ENCODE data around the gene WSB1. TPM values are rescaled to one million over a fixed set of nuclear protein-coding genes. Genes with fewer than 3 reads are reported as not detected.

WSB1 gene
- total and polyA plus RNA-seq, 2 experiments from 2014 or later, result 101 to 108 TPM

DNA sequence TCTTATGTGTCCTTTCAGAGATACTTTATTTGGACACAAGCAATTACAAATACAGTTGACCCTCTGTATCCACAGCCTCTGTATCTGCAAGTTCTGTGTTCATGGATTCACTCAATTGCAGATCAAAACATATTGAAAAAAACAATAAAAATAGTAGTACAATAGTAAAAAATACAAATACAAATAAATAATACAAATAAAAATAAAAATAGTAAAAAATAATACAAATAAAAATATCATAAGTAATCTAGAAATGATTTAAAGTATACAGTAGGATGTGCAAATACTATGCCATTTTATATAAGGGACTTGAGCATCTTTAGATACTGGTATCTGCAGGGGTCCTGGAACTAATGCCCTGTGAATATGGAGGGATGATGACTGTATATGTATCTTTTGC is 47.4 kb upstream of the WSB1 start (continued):
- TF ChIP-seq, protein P1, sequence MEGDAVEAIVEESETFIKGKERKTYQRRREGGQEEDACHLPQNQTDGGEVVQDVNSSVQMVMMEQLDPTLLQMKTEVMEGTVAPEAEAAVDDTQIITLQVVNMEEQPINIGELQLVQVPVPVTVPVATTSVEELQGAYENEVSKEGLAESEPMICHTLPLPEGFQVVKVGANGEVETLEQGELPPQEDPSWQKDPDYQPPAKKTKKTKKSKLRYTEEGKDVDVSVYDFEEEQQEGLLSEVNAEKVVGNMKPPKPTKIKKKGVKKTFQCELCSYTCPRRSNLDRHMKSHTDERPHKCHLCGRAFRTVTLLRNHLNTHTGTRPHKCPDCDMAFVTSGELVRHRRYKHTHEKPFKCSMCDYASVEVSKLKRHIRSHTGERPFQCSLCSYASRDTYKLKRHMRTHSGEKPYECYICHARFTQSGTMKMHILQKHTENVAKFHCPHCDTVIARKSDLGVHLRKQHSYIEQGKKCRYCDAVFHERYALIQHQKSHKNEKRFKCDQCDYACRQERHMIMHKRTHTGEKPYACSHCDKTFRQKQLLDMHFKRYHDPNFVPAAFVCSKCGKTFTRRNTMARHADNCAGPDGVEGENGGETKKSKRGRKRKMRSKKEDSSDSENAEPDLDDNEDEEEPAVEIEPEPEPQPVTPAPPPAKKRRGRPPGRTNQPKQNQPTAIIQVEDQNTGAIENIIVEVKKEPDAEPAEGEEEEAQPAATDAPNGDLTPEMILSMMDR (conservative IDR thresholded peaks at IDR 0.05; ENCODE audit: low read depth in 2 of 2), result no peak
- TF ChIP-seq NANOG (IDR thresholded peaks at IDR 0.05; ENCODE audit: borderline replicate concordance) (no peak), CREB1 (CRISPR knock-in tag; IDR thresholded peaks at IDR 0.05; ENCODE audit: low read depth) (no peak), JUNB (IDR thresholded peaks at IDR 0.05; ENCODE audit: unreplicated experiment) (no peak)

DNA sequence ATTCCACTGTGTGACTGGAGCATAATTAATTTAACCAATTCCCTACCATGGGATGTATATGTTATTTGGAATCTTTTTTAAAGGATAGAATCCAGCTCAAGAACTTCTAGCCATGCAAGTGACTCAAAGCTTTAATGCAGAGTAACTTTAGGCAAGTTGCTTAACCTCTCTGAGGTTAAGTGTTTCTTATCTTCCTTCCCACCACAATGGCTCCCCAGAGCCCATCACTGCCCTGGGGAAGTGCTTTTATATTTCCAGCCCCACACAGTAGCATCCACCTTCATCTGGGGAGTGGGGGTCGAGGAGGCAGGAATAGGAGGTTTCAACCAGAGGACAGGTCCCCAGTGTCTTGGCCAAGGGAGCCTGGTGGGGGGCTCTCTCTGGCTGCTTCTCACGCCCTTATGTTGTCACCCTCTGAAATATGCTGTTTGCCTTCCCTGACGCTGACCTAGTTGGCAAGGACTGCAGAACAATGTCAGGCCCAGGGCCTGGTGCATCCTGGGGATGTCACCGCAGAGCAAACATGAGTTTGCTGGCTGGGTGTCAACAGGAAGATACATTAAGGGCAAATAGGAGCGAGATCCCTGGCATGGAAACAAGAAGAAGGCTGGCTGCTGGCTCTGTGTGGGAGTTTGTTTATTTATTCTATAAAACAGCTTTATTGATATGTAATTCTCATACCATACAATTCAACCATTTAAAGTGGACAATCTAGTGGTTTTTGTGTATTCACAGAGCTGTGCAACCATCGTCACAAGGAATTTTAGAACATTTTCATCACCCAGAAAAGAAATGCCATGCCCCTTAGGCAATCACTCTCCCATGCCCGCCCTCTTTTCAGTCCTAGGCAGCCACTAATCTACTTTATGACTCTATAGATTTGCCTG is 46.6 kb upstream of the WSB1 start:
- Histone ChIP-seq H3K4me1 (ENCODE audit: insufficient read depth) (peaks cover 11% of the 10 kb centered on the region), H3K79me2 (replicated peaks; ENCODE audit: insufficient read depth) (no peaks in the 10 kb centered on the region), H4K20me1 (replicated peaks; ENCODE audit: insufficient read depth) (no peaks in the 10 kb centered on the region), H3K4me3 (no peak overlapping the region), H3K36me3 (ENCODE audit: insufficient read depth) (no peaks in the 10 kb centered on the region), H3F3A (replicated peaks; ENCODE audit: low read depth) (no peaks in the 10 kb centered on the region), H3K27ac (ENCODE audit: low read depth) (no peak overlapping the region), H2AFZ (no peak overlapping the region), H3K27me3 (ENCODE audit: insufficient read depth) (no peaks in the 10 kb centered on the region), H3K9me2 (ENCODE audit: insufficient read depth) (no peaks in the 10 kb centered on the region), H3K4me2 (no peak overlapping the region)
- no peak overlapping the region for H3K27ac Mint-ChIP-seq
- no peaks in the 10 kb centered on the region; the same call in 2 of the 3 replicates for H3K9me3 Mint-ChIP-seq
- DNase-seq (ENCODE audit: low spot score), result no peak
- H3K4me3 Mint-ChIP-seq, result no peak overlapping the region
- no peak for ATAC-seq
- no peaks in the 10 kb centered on the region for H3K36me3 Mint-ChIP-seq (ENCODE audit: low read depth)
- peaks cover 11% of the 10 kb centered on the region for H3K4me1 Mint-ChIP-seq
- peaks cover 8% of the 10 kb centered on the region for H3K27me3 Mint-ChIP-seq (ENCODE audit: insufficient read depth, low read depth, poor library complexity)
- TF ChIP-seq CREB1 (CRISPR knock-in tag; IDR thresholded peaks at IDR 0.05; ENCODE audit: low read depth) (no peak), POLR2AphosphoS5 (IDR thresholded peaks at IDR 0.05; ENCODE audit: low read depth) (no peak), EZH2phosphoT487 (IDR thresholded peaks at IDR 0.05; ENCODE audit: unreplicated experiment) (no peak), ZNF331 (CRISPR knock-in tag; IDR thresholded peaks at IDR 0.05; ENCODE audit: low read depth) (no peak)
- TF ChIP-seq, protein P1 (conservative IDR thresholded peaks at IDR 0.05; ENCODE audit: low read depth in 2 of 2), result no peak
- TF ChIP-seq, protein P2, sequence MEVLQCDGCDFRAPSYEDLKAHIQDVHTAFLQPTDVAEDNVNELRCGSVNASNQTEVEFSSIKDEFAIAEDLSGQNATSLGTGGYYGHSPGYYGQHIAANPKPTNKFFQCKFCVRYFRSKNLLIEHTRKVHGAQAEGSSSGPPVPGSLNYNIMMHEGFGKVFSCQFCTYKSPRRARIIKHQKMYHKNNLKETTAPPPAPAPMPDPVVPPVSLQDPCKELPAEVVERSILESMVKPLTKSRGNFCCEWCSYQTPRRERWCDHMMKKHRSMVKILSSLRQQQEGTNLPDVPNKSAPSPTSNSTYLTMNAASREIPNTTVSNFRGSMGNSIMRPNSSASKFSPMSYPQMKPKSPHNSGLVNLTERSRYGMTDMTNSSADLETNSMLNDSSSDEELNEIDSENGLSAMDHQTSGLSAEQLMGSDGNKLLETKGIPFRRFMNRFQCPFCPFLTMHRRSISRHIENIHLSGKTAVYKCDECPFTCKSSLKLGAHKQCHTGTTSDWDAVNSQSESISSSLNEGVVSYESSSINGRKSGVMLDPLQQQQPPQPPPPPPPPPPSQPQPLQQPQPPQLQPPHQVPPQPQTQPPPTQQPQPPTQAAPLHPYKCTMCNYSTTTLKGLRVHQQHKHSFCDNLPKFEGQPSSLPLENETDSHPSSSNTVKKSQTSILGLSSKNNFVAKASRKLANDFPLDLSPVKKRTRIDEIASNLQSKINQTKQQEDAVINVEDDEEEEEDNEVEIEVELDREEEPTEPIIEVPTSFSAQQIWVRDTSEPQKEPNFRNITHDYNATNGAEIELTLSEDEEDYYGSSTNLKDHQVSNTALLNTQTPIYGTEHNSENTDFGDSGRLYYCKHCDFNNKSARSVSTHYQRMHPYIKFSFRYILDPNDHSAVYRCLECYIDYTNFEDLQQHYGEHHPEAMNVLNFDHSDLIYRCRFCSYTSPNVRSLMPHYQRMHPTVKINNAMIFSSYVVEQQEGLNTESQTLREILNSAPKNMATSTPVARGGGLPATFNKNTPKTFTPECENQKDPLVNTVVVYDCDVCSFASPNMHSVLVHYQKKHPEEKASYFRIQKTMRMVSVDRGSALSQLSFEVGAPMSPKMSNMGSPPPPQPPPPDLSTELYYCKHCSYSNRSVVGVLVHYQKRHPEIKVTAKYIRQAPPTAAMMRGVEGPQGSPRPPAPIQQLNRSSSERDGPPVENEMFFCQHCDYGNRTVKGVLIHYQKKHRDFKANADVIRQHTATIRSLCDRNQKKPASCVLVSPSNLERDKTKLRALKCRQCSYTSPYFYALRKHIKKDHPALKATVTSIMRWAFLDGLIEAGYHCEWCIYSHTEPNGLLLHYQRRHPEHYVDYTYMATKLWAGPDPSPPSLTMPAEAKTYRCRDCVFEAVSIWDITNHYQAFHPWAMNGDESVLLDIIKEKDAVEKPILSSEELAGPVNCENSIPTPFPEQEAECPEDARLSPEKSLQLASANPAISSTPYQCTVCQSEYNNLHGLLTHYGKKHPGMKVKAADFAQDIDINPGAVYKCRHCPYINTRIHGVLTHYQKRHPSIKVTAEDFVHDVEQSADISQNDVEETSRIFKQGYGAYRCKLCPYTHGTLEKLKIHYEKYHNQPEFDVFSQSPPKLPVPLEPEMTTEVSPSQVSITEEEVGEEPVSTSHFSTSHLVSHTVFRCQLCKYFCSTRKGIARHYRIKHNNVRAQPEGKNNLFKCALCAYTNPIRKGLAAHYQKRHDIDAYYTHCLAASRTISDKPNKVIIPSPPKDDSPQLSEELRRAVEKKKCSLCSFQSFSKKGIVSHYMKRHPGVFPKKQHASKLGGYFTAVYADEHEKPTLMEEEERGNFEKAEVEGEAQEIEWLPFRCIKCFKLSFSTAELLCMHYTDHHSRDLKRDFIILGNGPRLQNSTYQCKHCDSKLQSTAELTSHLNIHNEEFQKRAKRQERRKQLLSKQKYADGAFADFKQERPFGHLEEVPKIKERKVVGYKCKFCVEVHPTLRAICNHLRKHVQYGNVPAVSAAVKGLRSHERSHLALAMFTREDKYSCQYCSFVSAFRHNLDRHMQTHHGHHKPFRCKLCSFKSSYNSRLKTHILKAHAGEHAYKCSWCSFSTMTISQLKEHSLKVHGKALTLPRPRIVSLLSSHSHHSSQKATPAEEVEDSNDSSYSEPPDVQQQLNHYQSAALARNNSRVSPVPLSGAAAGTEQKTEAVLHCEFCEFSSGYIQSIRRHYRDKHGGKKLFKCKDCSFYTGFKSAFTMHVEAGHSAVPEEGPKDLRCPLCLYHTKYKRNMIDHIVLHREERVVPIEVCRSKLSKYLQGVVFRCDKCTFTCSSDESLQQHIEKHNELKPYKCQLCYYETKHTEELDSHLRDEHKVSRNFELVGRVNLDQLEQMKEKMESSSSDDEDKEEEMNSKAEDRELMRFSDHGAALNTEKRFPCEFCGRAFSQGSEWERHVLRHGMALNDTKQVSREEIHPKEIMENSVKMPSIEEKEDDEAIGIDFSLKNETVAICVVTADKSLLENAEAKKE (CRISPR knock-in tag; IDR thresholded peaks at IDR 0.05), result no peak
- TF ChIP-seq, protein P3, sequence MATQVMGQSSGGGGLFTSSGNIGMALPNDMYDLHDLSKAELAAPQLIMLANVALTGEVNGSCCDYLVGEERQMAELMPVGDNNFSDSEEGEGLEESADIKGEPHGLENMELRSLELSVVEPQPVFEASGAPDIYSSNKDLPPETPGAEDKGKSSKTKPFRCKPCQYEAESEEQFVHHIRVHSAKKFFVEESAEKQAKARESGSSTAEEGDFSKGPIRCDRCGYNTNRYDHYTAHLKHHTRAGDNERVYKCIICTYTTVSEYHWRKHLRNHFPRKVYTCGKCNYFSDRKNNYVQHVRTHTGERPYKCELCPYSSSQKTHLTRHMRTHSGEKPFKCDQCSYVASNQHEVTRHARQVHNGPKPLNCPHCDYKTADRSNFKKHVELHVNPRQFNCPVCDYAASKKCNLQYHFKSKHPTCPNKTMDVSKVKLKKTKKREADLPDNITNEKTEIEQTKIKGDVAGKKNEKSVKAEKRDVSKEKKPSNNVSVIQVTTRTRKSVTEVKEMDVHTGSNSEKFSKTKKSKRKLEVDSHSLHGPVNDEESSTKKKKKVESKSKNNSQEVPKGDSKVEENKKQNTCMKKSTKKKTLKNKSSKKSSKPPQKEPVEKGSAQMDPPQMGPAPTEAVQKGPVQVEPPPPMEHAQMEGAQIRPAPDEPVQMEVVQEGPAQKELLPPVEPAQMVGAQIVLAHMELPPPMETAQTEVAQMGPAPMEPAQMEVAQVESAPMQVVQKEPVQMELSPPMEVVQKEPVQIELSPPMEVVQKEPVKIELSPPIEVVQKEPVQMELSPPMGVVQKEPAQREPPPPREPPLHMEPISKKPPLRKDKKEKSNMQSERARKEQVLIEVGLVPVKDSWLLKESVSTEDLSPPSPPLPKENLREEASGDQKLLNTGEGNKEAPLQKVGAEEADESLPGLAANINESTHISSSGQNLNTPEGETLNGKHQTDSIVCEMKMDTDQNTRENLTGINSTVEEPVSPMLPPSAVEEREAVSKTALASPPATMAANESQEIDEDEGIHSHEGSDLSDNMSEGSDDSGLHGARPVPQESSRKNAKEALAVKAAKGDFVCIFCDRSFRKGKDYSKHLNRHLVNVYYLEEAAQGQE (IDR thresholded peaks at IDR 0.05; ENCODE audit: unreplicated experiment), result no peak

Measured in GM23338 (cell line).